KOPT-K1 (cell line): ENCODE results near the gene SEZ6L.

Experiments used
- H3K27ac ChIP-seq: fragments of 200-600 bp; sonication (generic); 2 replicates; pipeline ENCODE4 v1.5.1; 2016; ENCODE audit warnings: antibody characterized with exemption, mild to moderate bottlenecking, low read depth, low read length; ENCODE audit not compliant: poor library complexity, severe bottlenecking
- H3K36me3 ChIP-seq: fragments of 200-600 bp; sonication (generic); 2 replicates; pipeline ENCODE4 v1.5.1; 2017; ENCODE audit warnings: antibody characterized with exemption, mild to moderate bottlenecking, low read length, moderate library complexity; ENCODE audit not compliant: insufficient read depth
- H3K9me3 ChIP-seq: fragments of 200-600 bp; sonication (generic); 2 replicates; pipeline ENCODE4 v1.5.1; 2017; ENCODE audit warnings: antibody characterized with exemption, low read length, mild to moderate bottlenecking; ENCODE audit not compliant: insufficient read depth, poor library complexity, severe bottlenecking

The SEZ6L gene

DNA sequence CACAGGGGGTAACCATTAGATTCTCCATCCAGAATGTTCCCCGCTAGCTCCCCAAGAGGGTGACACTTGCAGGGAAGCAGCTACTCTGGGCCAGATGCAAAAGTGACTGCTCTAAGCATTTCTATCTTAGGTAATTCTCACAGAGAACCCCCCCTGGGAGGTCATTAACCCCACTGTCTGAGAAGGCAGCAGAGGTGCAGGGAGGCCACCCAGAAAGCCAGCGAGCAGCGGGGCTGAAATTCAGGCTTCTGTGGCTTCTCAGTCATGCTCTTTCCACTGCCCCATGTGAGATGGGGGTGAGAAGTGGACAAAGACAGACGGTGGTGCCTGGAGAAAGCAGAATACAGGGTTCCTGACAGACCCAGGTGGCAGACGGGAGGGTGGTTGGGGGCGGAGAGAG, 145.4 kb downstream of the SEZ6L start:
- H3K9me3 ChIP-seq: no peaks in the 10 kb centered on the region
- H3K27ac ChIP-seq: no peak overlapping the region
- H3K36me3 ChIP-seq: no peaks in the 10 kb centered on the region

DNA sequence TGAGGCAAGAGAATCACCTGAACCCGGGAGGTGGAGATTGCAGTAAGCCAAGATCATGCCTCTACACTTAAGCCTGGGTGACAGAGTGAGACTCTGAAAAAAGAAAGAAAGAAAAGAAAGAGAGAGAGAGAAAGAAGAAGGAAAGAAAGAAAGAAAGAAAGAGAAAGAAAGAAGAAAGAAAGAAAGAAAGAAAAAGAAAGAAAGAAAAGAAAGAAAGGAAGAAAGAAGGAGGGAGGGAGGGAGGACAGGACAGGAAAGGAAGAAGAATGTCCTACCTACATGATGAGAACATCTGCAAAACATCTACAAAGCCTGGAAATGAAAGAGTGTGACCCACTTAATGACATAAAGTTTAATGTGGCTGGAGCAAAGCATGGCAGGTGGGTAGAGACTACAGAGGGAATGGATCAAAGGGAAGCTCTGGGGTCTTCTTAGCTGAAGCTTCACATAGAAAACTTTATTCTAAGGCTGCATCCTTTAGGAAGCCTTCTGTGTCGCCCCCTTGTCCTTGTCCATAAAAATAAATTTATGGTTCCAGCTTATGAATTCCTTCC, 147.5 kb downstream of the SEZ6L start:
- Histone ChIP-seq H3K36me3 (no peaks in the 10 kb centered on the region), H3K27ac (no peak overlapping the region), H3K9me3 (no peaks in the 10 kb centered on the region)

DNA sequence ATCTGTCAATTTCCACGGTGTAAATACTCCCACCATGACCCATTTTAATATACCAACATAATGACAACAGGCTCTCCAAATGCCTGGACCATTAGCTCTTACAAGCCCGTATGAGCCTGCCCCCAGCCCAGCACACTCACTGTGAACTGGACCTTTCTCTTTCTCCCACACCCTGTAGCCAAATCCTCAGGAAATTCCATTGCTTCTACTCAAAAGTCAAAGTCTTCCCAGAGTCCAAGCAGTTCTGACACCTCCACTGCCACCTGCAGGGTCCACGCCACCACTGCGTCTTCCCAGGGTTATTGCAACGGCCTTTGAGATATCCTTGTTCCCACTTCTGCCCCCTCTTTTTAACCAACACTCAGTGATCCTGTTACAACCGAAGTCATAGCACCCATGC, 149.7 kb downstream of the SEZ6L start:
- Histone ChIP-seq H3K36me3 (no peaks in the 10 kb centered on the region), H3K27ac (no peak overlapping the region), H3K9me3 (no peaks in the 10 kb centered on the region)

DNA sequence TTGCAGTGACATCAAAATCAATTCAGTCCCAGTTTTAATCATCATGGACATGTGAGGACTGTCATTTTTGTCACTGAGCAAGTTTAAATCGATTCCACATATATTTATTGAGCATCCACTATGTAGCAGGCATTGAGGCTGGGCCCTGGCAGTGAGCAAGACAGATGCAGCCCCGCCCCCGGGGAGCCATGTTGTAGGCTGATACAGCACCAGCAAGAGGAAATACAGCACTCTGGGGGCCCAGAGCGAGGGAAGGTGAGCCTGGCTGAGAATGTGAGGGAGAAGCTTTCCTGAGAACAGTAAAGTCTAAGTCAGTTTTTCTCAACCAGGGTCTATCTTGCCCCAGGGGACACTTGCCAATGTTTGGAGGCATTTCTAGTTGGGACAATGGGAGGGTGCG, 151.2 kb downstream of the SEZ6L start:
- Histone ChIP-seq H3K27ac (no peak overlapping the region), H3K36me3 (no peaks in the 10 kb centered on the region), H3K9me3 (no peaks in the 10 kb centered on the region)

DNA sequence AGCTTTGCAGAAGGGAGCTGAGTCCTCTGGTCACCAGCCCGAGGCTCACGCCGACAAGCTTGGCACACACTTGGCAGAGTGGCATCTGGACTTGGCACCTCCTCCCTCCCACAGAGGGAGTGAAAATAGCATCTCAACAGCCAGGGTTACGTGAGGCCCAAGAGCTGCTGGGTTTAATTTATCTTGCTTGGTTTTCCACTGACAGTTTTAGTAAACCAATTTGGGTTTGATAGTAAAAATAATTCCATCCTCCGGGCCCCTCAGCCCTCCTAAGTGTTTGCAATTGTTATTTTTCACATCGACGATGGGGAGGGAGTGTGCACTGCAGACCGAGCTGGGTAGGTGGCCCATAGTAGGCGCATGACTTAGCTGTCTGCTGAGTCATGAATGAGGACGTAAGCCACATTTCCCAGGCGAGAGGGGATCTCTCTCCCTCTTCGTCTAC, 152.2 kb downstream of the SEZ6L start:
- no peak overlapping the region for H3K27ac ChIP-seq
- H3K36me3 ChIP-seq: no peaks in the 10 kb centered on the region
- H3K9me3 ChIP-seq: no peaks in the 10 kb centered on the region

DNA sequence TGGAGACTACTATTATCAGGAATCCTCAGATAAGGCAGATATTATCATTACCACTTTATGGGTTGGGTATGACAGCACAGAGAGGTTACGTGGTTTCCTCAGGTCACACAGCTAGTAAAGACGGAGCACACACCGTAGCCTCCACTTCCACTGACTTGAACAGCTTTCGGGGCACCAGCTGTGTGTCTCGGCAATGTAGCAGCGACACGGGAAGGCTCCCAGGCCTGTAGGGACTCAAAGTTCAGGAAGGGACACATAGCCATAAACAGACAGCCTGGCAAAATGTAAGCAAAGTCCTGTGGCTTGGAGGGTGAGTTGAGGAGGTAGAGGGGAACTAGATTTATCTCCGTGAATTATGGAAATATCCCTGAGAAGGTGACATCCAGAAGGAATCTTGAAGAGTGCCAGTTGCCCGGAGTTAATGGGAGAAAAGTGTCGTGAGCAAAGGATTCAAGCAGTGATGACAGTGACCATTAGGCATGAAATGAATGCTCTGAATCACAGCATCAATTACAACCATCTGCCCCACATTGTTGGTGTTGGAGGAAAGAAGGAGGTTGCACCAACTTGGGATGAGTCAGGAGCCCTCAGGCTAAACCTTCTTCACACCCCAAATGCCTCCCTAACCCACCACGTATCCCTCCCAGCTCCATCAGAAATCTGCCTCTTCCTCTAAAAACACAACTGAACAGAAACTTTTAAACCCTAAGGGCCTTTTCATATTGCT, 153.1 kb downstream of the SEZ6L start:
- Histone ChIP-seq H3K27ac (no peak overlapping the region), H3K36me3 (no peaks in the 10 kb centered on the region), H3K9me3 (no peaks in the 10 kb centered on the region)

DNA sequence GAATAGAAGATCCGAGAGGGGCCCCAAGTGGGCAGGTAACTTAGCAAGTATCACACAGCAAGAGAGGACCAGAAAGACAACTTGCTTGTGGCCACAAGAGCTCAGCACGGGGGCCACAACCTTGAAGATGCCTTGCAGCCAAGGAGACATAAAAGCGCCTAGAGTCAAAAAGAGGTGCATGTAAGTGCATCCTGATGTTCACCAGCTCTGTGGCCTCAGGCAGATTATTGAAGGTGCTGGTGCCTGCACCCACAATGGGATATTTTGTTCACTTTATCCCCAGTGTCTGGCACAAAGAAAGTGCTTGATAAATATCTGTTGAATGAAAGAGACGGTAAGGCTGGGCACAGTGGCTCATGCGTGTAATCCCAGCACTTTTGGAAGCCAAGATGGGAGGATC, 153.8 kb downstream of the SEZ6L start:
- H3K36me3 ChIP-seq: no peaks in the 10 kb centered on the region
- H3K27ac ChIP-seq: no peak overlapping the region
- no peaks in the 10 kb centered on the region for H3K9me3 ChIP-seq

DNA sequence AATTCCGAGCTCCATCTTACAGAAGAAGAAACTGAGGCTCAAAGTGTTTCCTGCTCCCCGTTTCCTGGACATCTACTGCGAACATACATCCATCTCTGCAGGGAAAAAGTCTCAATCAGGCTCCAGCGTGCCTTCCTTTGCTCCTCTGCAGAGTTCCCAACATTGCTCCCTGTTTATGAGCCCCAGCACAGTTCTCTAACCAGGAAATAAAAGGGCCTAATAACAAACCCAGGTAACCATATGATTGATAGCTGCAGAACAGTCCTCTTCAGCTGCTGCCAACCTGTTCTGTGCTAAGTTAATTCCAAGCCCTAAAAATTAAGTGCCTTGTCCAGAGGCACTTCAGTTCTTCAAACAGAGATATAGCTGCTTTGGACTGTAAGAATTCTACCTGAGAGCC, 154.9 kb downstream of the SEZ6L start:
- Histone ChIP-seq H3K9me3 (no peaks in the 10 kb centered on the region), H3K36me3 (no peaks in the 10 kb centered on the region), H3K27ac (no peak overlapping the region)

DNA sequence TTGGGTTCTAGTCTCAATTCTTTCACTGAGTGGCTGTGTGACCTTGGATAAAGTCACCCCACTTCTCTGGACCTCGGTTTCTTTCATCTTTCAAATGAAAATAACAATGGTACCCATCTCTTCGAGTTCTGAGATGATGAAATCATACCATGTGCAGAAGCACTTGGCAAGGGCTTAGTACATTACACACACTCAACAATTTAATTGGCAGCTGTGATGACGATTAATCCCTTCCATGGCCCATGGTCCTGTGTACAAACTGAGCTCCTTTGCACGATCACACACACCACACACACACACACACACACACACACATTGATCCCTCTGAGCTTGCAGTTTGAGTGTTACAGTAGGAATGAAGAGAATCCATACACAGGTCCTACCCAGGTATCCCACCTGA, 156.4 kb downstream of the SEZ6L start:
- H3K36me3 ChIP-seq: no peaks in the 10 kb centered on the region
- no peak overlapping the region for H3K27ac ChIP-seq
- H3K9me3 ChIP-seq: no peaks in the 10 kb centered on the region

DNA sequence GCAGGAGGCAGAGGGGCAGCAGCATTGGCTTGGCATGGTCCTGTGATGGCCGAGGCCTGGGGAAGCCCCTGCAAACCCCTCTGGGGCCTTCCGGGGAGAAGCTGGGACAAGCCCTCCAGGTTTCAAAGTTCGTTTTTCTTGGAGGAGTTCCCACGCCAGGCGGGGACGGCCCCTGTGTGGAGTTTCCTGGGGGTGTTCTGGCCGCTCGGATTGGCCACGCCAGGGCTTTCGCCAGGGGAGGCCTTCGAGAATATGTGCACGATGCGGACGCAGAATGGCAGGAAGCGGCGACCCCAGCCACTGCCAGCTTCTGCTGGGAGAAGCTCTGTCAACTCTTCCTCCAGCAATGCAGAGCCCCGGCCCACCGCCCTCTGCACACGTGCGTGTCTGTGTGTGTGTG, 157.5 kb downstream of the SEZ6L start:
- H3K9me3 ChIP-seq: no peaks in the 10 kb centered on the region
- H3K36me3 ChIP-seq: no peaks in the 10 kb centered on the region
- H3K27ac ChIP-seq: no peak overlapping the region

DNA sequence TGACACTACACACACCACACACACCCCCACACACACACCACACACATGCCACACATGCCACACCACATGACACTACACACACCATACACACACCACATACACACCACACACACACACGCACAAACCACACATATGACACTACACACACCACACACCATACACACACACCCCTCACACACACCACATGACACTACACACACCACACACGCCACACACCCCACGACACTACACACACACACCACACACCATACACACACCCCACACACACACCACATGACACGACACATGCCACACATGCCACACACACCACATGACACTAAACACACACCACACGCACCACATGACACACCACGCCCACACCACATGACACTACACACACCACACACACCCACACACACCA, 158.0 kb downstream of the SEZ6L start:
- no peaks in the 10 kb centered on the region for H3K36me3 ChIP-seq
- H3K27ac ChIP-seq: no peak overlapping the region
- no peaks in the 10 kb centered on the region for H3K9me3 ChIP-seq

DNA sequence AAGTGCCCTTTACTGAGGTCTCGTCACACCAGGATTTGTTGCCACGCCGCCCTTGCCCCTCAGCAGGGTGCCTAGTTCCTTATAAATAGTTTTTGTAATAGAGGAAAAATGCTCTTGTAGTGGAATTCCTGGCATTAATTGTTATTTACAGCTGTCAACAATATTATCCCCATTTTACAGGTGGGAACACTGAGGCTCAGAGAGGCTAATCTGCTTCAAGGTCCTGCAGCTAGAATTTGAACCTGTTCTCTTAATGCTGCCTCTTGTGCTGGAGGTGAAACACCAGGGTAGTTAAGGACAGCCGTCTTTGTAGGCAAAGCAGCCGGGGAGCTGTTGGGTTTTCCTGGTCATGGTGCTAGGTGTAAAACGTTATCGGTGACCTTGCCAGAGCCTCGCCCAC, 159.0 kb downstream of the SEZ6L start:
- Histone ChIP-seq H3K36me3 (no peaks in the 10 kb centered on the region), H3K27ac (no peak overlapping the region)

DNA sequence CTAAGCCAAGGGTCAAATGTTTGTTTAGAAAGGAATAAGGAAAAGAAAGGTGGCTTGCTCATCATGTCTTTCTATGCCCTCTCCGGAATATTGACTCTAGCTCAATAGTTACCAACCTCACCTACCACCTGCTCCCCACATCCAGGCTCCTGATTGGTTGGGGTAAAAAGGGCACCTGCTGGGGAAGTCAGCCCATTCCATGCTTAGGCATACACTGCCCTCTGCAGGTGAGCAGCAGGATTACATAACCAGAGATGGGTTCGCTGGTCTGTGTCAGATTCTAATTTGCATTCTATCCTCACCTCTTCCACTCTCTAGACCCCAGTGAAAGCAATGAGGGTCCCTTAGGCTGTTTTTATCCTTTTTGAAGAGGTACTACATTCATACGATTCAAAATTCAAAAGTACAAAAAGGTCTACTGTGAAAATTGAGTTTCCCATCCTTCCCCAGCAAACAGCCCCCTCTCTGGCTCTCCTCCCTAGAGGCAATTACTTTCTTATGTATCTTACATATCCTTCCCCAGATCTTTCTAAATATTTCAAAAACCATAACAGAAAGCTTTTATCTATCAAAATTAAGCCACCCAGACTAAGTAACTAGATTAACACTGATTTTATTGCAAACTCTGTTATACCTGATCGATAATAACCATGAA, 161.8 kb downstream of the SEZ6L start:
- Histone ChIP-seq H3K36me3 (no peaks in the 10 kb centered on the region), H3K9me3 (no peaks in the 10 kb centered on the region), H3K27ac (no peak overlapping the region)

More for the DNA sequence above, 159.0 kb downstream of the SEZ6L start:
- no peaks in the 10 kb centered on the region for H3K9me3 ChIP-seq

DNA sequence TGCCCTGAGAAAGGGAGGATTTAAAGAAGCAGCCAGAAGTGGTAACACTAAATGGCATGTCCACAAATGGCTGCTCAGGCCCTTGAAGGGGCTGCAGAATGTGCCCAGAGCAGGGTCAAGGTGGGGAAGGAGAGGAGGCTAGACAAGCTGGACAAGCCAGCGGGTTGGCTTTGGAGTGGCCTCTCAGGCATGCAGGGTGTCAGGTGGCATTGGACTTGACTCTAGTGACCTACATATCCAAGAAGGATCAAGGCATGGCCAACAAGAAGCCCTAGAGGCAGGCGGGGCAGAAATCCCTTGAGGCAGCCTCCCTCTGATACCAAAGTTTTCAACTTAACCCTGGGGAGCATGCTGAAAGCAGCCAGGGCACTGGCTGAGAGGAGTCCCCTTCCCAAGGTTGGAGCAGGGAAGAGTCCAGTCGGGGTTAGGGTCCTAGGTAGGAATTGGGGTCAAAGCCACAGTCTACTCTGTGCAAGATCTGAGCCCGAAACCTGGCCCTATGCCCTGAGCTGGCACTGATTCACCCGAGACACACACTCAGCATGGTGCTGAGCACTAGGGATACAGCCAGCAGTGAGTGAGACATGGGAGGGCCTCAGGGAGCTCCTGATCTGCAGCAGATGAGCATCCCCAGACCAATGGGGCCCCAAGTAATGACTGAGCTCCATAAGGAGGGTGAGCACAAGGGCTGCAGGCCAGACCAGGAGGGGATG, 164.0 kb downstream of the SEZ6L start:
- Histone ChIP-seq H3K36me3 (no peaks in the 10 kb centered on the region), H3K9me3 (no peaks in the 10 kb centered on the region), H3K27ac (no peak overlapping the region)

DNA sequence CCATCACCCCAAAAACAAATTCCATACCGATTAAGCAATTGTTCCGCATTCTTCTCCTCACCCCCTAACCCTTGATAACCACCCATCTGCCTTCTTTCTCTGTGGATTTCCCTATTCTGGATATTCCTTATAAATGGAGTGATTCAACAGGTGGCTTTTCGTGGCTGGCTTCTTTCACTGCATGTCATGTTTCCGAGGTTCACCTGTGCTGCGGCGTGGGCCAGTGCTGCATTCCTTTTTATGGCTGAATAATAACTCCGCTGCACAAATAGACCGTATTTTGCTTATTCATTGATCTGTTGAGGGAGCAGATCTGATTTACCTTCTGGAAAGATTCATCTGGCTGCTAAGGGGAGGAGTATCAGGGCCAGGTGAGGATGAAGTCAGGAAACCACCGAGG, 165.0 kb downstream of the SEZ6L start:
- Histone ChIP-seq H3K9me3 (no peaks in the 10 kb centered on the region), H3K36me3 (no peaks in the 10 kb centered on the region), H3K27ac (no peak overlapping the region)
